ENCODE data around the gene XAB2. TPM values are rescaled to one million over a fixed set of nuclear protein-coding genes. Genes with fewer than 3 reads are reported as not detected.

XAB2 gene
- total and polyA plus RNA-seq, 2 donors (not counting 1 experiment from before 2014, with no cell fraction given), result 62.7 to 93.8 TPM

DNA sequence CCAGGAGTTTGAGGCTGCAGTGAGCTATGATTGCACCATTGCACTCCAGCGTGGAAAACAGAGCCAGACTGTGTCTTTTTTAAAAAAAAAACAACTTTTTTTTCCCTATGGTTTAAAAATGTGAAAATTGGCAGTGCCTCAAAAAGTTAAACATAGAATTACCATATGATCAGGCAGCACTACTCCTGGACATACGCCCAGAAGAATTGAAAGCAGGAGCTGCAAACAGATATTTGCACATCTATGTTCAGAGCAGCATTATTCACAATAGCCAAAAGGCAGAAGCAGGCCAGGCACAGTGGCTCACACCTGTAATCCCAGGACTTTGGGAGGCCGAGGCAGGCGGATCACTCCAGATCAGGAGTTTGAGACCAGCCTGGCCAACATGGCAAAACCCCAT lies 35.7 kb upstream of the XAB2 start:
- Mint-ChIP-seq H3K4me3 (no peak overlapping the region), H3K27ac (no peak overlapping the region), H3K27me3 (peaks cover 18% of the 10 kb centered on the region), H3K9me3 (ENCODE audit: insufficient read depth) (no peaks in the 10 kb centered on the region), H3K4me1 (peaks cover 2% of the 10 kb centered on the region)
- 100% methylated on average over 2 of the region's 4 CpGs for WGBS (ENCODE audit: insufficient coverage)
- intact Hi-C loops (cut with micrococcal nuclease), result no loop called here
- Histone ChIP-seq H3K4me1 (ENCODE audit: control insufficient read depth in 2 of 2, insufficient read depth in 2 of 2, low read length in 2 of 2) (peaks cover under 1% of the 10 kb centered on the region in 2 donors), H3K9me3 (ENCODE audit: control extremely low read depth in 1 of 3, control insufficient read depth in 2 of 3, insufficient read depth in 1 of 3, low read length in 2 of 3) (no peaks in the 10 kb centered on the region), H3K4me3 (ENCODE audit: control extremely low read depth in 1 of 5, extremely low read depth in 1 of 5, insufficient read depth in 1 of 5, low read depth in 2 of 5, low read length in 4 of 5) (no peak overlapping the region), H3K4me2 (replicated peaks; ENCODE audit: low read depth, low read length, poor library complexity, severe bottlenecking) (no peak overlapping the region), H2AFZ (ENCODE audit: insufficient read depth, low read depth, low read length, poor library complexity, severe bottlenecking) (no peak overlapping the region), H3K36me3 (replicated peaks in 1 of 2; ENCODE audit: control extremely low read depth in 1 of 2, control insufficient read depth in 1 of 2, extremely low read depth in 1 of 2, insufficient read depth in 2 of 2, low read length in 1 of 2) (no peaks in the 10 kb centered on the region), H3K27ac (ENCODE audit: low read length in 2 of 2) (no peak overlapping the region), H3K9ac (ENCODE audit: low read length) (no peak overlapping the region), H3K79me2 (ENCODE audit: control insufficient read depth, insufficient read depth, low read length) (no peaks in the 10 kb centered on the region), H4K20me1 (ENCODE audit: control insufficient read depth, insufficient read depth, low read length, poor library complexity, severe bottlenecking) (no peaks in the 10 kb centered on the region), H3K27me3 (replicated peaks in 1 of 4; ENCODE audit: control extremely low read depth in 1 of 4, control insufficient read depth in 3 of 4, insufficient read depth in 4 of 4, low read length in 3 of 4) (peaks cover 0 to 21% (median 5%) of the 10 kb centered on the region in 4 experiments)
- DNase-seq (no peak), ATAC-seq (ENCODE audit: low read depth) (no peak)
- TF ChIP-seq, protein P1, sequence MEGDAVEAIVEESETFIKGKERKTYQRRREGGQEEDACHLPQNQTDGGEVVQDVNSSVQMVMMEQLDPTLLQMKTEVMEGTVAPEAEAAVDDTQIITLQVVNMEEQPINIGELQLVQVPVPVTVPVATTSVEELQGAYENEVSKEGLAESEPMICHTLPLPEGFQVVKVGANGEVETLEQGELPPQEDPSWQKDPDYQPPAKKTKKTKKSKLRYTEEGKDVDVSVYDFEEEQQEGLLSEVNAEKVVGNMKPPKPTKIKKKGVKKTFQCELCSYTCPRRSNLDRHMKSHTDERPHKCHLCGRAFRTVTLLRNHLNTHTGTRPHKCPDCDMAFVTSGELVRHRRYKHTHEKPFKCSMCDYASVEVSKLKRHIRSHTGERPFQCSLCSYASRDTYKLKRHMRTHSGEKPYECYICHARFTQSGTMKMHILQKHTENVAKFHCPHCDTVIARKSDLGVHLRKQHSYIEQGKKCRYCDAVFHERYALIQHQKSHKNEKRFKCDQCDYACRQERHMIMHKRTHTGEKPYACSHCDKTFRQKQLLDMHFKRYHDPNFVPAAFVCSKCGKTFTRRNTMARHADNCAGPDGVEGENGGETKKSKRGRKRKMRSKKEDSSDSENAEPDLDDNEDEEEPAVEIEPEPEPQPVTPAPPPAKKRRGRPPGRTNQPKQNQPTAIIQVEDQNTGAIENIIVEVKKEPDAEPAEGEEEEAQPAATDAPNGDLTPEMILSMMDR (IDR thresholded peaks at IDR 0.05), result no peak
- TF ChIP-seq EZH2 (IDR thresholded peaks at IDR 0.05; ENCODE audit: borderline replicate concordance, insufficient read depth, low read depth, low read length, poor library complexity, severe bottlenecking), result no peak
- ChIA-PET POLR2A (no interaction called here), CTCF (interaction anchor here (2.8 kb wide), 1 partner anchor 13 kb away, joined by 12 read pairs; no protein-coding TSS in a partner anchor)

DNA sequence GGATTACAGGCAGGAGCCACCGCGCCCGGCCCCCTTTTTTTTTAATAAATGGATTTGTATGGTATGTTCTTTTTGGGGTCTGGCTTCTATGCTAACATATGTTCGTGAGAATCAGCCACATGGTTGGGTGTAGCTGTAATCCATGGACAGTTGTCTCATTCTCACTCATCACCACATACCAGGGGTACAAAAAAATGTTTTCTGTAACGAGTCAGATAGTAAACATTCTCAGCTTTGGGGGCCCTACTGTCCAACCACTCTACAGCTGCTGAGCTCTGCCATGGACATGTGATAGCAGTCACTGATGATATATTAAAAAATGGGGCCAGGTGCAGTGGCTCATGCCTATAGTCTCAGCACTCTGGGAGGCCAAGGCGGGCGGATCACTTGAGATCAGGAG lies 34.4 kb upstream of the XAB2 start:
- Histone ChIP-seq H3K4me1 (ENCODE audit: control insufficient read depth in 2 of 2, insufficient read depth in 2 of 2, low read length in 2 of 2) (peaks cover 0 to 4% of the 10 kb centered on the region in 2 donors), H3K36me3 (replicated peaks in 1 of 2; ENCODE audit: control extremely low read depth in 1 of 2, control insufficient read depth in 1 of 2, extremely low read depth in 1 of 2, insufficient read depth in 2 of 2, low read length in 1 of 2) (no peaks in the 10 kb centered on the region), H3K79me2 (ENCODE audit: control insufficient read depth, insufficient read depth, low read length) (no peaks in the 10 kb centered on the region), H4K20me1 (ENCODE audit: control insufficient read depth, insufficient read depth, low read length, poor library complexity, severe bottlenecking) (no peaks in the 10 kb centered on the region), H3K27me3 (replicated peaks in 1 of 4; ENCODE audit: control extremely low read depth in 1 of 4, control insufficient read depth in 3 of 4, insufficient read depth in 4 of 4, low read length in 3 of 4) (peaks cover 0 to 9% (median 1%) of the 10 kb centered on the region in 4 experiments), H2AFZ (ENCODE audit: insufficient read depth, low read depth, low read length, poor library complexity, severe bottlenecking) (no peak overlapping the region), H3K27ac (ENCODE audit: low read length in 2 of 2) (no peak overlapping the region), H3K9me3 (ENCODE audit: control extremely low read depth in 1 of 3, control insufficient read depth in 2 of 3, insufficient read depth in 1 of 3, low read length in 2 of 3) (no peaks in the 10 kb centered on the region), H3K4me2 (replicated peaks; ENCODE audit: low read depth, low read length, poor library complexity, severe bottlenecking) (no peak overlapping the region), H3K4me3 (ENCODE audit: control extremely low read depth in 1 of 5, extremely low read depth in 1 of 5, insufficient read depth in 1 of 5, low read depth in 2 of 5, low read length in 4 of 5) (no peak overlapping the region), H3K9ac (ENCODE audit: low read length) (no peak overlapping the region)
- Mint-ChIP-seq H3K4me3 (no peak overlapping the region), H3K27ac (no peak overlapping the region), H3K4me1 (no peaks in the 10 kb centered on the region), H3K27me3 (peaks cover 12% of the 10 kb centered on the region), H3K9me3 (ENCODE audit: insufficient read depth) (no peaks in the 10 kb centered on the region)
- ATAC-seq (ENCODE audit: low read depth) (no peak), DNase-seq (no peak)
- ChIA-PET POLR2A (interaction anchor here (0.7 kb wide), 1 partner anchor 186 kb away, joined by 3 read pairs; no protein-coding TSS in a partner anchor), CTCF (interaction anchor here (2.8 kb wide), 1 partner anchor 12 kb away, joined by 12 read pairs; no protein-coding TSS in a partner anchor)
- intact Hi-C loops (cut with micrococcal nuclease), result no loop called here
- 93% methylated on average over 3 of the region's 7 CpGs for WGBS (ENCODE audit: insufficient coverage)
- no peak for TF ChIP-seq EZH2 (IDR thresholded peaks at IDR 0.05; ENCODE audit: borderline replicate concordance, insufficient read depth, low read depth, low read length, poor library complexity, severe bottlenecking)
- TF ChIP-seq, protein P1 (IDR thresholded peaks at IDR 0.05), result no peak

Measured in B cell (primary cell).